GM19025 (cell line): ENCODE measurements around the gene PCIF1.
"Not testable (repeated sequence)": the region's sequence is repeated elsewhere in the genome, so short reads cannot be mapped to it uniquely, and the experiment has no call there.

Experiments used
- ATAC-seq: cut with Tn5 transposase; IDR thresholded peaks from one replicate; pipeline ENCODE4 v1.9.1; 2021; ENCODE audit warnings: mild to moderate bottlenecking, low read depth, moderate library complexity; ENCODE audit not compliant: unreplicated experiment

PCIF1 gene

GRCh38 chr20:45988830-45989229 lies 54.3 kb downstream of the PCIF1 start:
- not testable (repeated sequence) for ATAC-seq

DNA sequence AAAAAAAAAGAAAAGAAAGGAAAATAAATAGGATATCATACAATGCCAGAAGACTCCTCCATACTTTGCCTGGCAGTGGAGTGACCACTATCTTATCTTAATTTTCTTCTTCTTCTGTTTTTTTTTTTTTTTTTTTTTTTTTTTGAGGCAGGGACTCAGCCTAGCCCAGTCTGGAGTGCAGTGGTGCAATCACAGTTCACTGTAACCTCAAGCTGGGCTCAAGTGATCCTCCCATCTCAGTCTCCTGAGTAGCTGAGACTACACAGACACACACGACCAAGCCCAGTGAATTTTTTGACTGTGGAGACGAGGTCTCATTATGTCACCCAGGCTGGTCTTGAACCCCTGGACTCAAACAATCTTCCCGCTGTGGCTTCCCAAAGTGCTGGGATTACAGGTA lies 57.1 kb downstream of the PCIF1 start:
- ATAC-seq = no peak

- no peak for ATAC-seq
These were observed 58.9 kb downstream of the PCIF1 start for GRCh38 chr20:45993197-45993951.

- no peak for ATAC-seq
These were observed 60.4 kb downstream of the PCIF1 start for GRCh38 chr20:45994761-45995493.

- not testable (repeated sequence) for ATAC-seq
These were observed 61.1 kb downstream of the PCIF1 start for GRCh38 chr20:45995495-45996097.

DNA sequence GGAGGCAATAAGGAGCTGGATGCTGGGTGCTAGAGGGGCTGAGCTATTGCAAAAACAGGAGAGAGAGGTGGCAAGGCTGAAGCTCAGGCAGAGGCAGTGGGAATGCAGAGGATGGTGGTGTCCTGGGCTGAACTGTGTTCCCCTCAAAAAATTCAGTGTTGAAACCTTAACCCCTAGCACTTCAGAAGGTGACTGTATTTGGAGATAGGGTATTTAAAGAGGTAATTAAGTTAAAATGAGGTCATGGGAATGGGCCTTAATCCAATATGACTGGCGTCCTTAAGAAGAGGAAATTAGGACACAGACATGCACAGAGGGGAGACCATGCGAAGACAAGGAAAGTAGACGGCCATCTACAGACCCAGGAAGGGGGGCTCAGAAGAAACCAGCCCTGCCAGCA lies 62.7 kb downstream of the PCIF1 start:
- ATAC-seq = no peak
